ENCODE results near the gene SEPTIN6.

The SEPTIN6 gene
- 183 to 305 (median 269) reads per million in 3 donors for total RNA-seq

- H3K27me3 ChIP-seq (replicated peaks; ENCODE audit: control insufficient read depth, insufficient read depth, low read length, poor library complexity, severe bottlenecking): no peaks in the 10 kb centered on the region
- H3K4me3 ChIP-seq (ENCODE audit: insufficient read depth, low read depth, low read length, poor library complexity, severe bottlenecking): peak within 1 kb of the TSS; percentile 88
- no peaks in the 10 kb centered on the region for H3K36me3 ChIP-seq (ENCODE audit: control insufficient read depth, insufficient read depth, low read length)
- no peaks in the 10 kb centered on the region for H3K9me3 ChIP-seq (ENCODE audit: control insufficient read depth, low read length)
- DNase-seq: peak; percentile 72 to 84 (median 78)
- H3K4me1 ChIP-seq (ENCODE audit: control insufficient read depth, insufficient read depth, low read length, poor library complexity, severe bottlenecking): peaks cover 22% of the 10 kb centered on the region
- peak within 1 kb of the TSS; percentile 78 for H3K27ac ChIP-seq (ENCODE audit: insufficient read depth, low read length, poor library complexity, severe bottlenecking)
These were observed at the start of gene SEPTIN6 for GRCh38 chrX:119693040-119693995. Gene SEPTIN6 (minus strand): TSS chrX:119693168. CDS start chrX:119693105, 63 bp downstream.

GRCh38 chrX:119738742-119739141 is 45.8 kb upstream of the SEPTIN6 start:
- Histone ChIP-seq H3K36me3 (ENCODE audit: control insufficient read depth, insufficient read depth, low read length) (no peaks in the 10 kb centered on the region), H3K9me3 (ENCODE audit: control insufficient read depth, low read length) (no peaks in the 10 kb centered on the region), H3K4me3 (ENCODE audit: insufficient read depth, low read depth, low read length, poor library complexity, severe bottlenecking) (no peak overlapping the region), H3K27ac (ENCODE audit: insufficient read depth, low read length, poor library complexity, severe bottlenecking) (no peak overlapping the region), H3K4me1 (ENCODE audit: control insufficient read depth, insufficient read depth, low read length, poor library complexity, severe bottlenecking) (no peaks in the 10 kb centered on the region), H3K27me3 (replicated peaks; ENCODE audit: control insufficient read depth, insufficient read depth, low read length, poor library complexity, severe bottlenecking) (no peaks in the 10 kb centered on the region)
- DNase-seq: no peak

GRCh38 chrX:119736206-119736764 is 43.3 kb upstream of the SEPTIN6 start:
- Histone ChIP-seq H3K36me3 (ENCODE audit: control insufficient read depth, insufficient read depth, low read length) (no peaks in the 10 kb centered on the region), H3K27ac (ENCODE audit: insufficient read depth, low read length, poor library complexity, severe bottlenecking) (no peak overlapping the region), H3K4me1 (ENCODE audit: control insufficient read depth, insufficient read depth, low read length, poor library complexity, severe bottlenecking) (no peaks in the 10 kb centered on the region), H3K4me3 (ENCODE audit: insufficient read depth, low read depth, low read length, poor library complexity, severe bottlenecking) (no peak overlapping the region), H3K27me3 (replicated peaks; ENCODE audit: control insufficient read depth, insufficient read depth, low read length, poor library complexity, severe bottlenecking) (no peaks in the 10 kb centered on the region), H3K9me3 (ENCODE audit: control insufficient read depth, low read length) (no peaks in the 10 kb centered on the region)
- no peak for DNase-seq

GRCh38 chrX:119735467-119735866 is 42.5 kb upstream of the SEPTIN6 start:
- H3K4me1 ChIP-seq (ENCODE audit: control insufficient read depth, insufficient read depth, low read length, poor library complexity, severe bottlenecking): no peaks in the 10 kb centered on the region
- no peaks in the 10 kb centered on the region for H3K27me3 ChIP-seq (replicated peaks; ENCODE audit: control insufficient read depth, insufficient read depth, low read length, poor library complexity, severe bottlenecking)
- no peak for DNase-seq
- no peaks in the 10 kb centered on the region for H3K9me3 ChIP-seq (ENCODE audit: control insufficient read depth, low read length)
- no peak overlapping the region for H3K27ac ChIP-seq (ENCODE audit: insufficient read depth, low read length, poor library complexity, severe bottlenecking)
- no peak overlapping the region for H3K4me3 ChIP-seq (ENCODE audit: insufficient read depth, low read depth, low read length, poor library complexity, severe bottlenecking)
- H3K36me3 ChIP-seq (ENCODE audit: control insufficient read depth, insufficient read depth, low read length): no peaks in the 10 kb centered on the region

- no peak overlapping the region for H3K27ac ChIP-seq (ENCODE audit: insufficient read depth, low read length, poor library complexity, severe bottlenecking)
- H3K9me3 ChIP-seq (ENCODE audit: control insufficient read depth, low read length): no peaks in the 10 kb centered on the region
- no peaks in the 10 kb centered on the region for H3K36me3 ChIP-seq (ENCODE audit: control insufficient read depth, insufficient read depth, low read length)
- no peak overlapping the region for H3K4me3 ChIP-seq (ENCODE audit: insufficient read depth, low read depth, low read length, poor library complexity, severe bottlenecking)
- no peak for DNase-seq
- no peaks in the 10 kb centered on the region for H3K4me1 ChIP-seq (ENCODE audit: control insufficient read depth, insufficient read depth, low read length, poor library complexity, severe bottlenecking)
- H3K27me3 ChIP-seq (replicated peaks; ENCODE audit: control insufficient read depth, insufficient read depth, low read length, poor library complexity, severe bottlenecking): no peaks in the 10 kb centered on the region
These were observed 42.0 kb upstream of the SEPTIN6 start for GRCh38 chrX:119734897-119735339.

GRCh38 chrX:119729408-119730201 is 36.6 kb upstream of the SEPTIN6 start:
- Histone ChIP-seq H3K27ac (ENCODE audit: insufficient read depth, low read length, poor library complexity, severe bottlenecking) (no peak overlapping the region), H3K27me3 (replicated peaks; ENCODE audit: control insufficient read depth, insufficient read depth, low read length, poor library complexity, severe bottlenecking) (no peaks in the 10 kb centered on the region), H3K9me3 (ENCODE audit: control insufficient read depth, low read length) (no peaks in the 10 kb centered on the region), H3K36me3 (ENCODE audit: control insufficient read depth, insufficient read depth, low read length) (no peaks in the 10 kb centered on the region), H3K4me3 (ENCODE audit: insufficient read depth, low read depth, low read length, poor library complexity, severe bottlenecking) (no peak overlapping the region), H3K4me1 (ENCODE audit: control insufficient read depth, insufficient read depth, low read length, poor library complexity, severe bottlenecking) (peaks cover 3% of the 10 kb centered on the region)
- peak; percentile 23 to 50 (median 41) for DNase-seq

GRCh38 chrX:119728487-119728886 is 35.5 kb upstream of the SEPTIN6 start:
- Histone ChIP-seq H3K36me3 (ENCODE audit: control insufficient read depth, insufficient read depth, low read length) (no peaks in the 10 kb centered on the region), H3K27ac (ENCODE audit: insufficient read depth, low read length, poor library complexity, severe bottlenecking) (no peak overlapping the region), H3K9me3 (ENCODE audit: control insufficient read depth, low read length) (no peaks in the 10 kb centered on the region), H3K4me3 (ENCODE audit: insufficient read depth, low read depth, low read length, poor library complexity, severe bottlenecking) (no peak overlapping the region), H3K4me1 (ENCODE audit: control insufficient read depth, insufficient read depth, low read length, poor library complexity, severe bottlenecking) (peaks cover 3% of the 10 kb centered on the region), H3K27me3 (replicated peaks; ENCODE audit: control insufficient read depth, insufficient read depth, low read length, poor library complexity, severe bottlenecking) (no peaks in the 10 kb centered on the region)
- DNase-seq: no peak

- H3K27ac ChIP-seq (ENCODE audit: insufficient read depth, low read length, poor library complexity, severe bottlenecking): no peak overlapping the region
- DNase-seq: no peak
- no peaks in the 10 kb centered on the region for H3K36me3 ChIP-seq (ENCODE audit: control insufficient read depth, insufficient read depth, low read length)
- no peak overlapping the region for H3K4me3 ChIP-seq (ENCODE audit: insufficient read depth, low read depth, low read length, poor library complexity, severe bottlenecking)
- no peaks in the 10 kb centered on the region for H3K27me3 ChIP-seq (replicated peaks; ENCODE audit: control insufficient read depth, insufficient read depth, low read length, poor library complexity, severe bottlenecking)
- peaks cover 3% of the 10 kb centered on the region for H3K4me1 ChIP-seq (ENCODE audit: control insufficient read depth, insufficient read depth, low read length, poor library complexity, severe bottlenecking)
- no peaks in the 10 kb centered on the region for H3K9me3 ChIP-seq (ENCODE audit: control insufficient read depth, low read length)
These were observed 34.1 kb upstream of the SEPTIN6 start for GRCh38 chrX:119726900-119727555.

- Histone ChIP-seq H3K4me1 (ENCODE audit: control insufficient read depth, insufficient read depth, low read length, poor library complexity, severe bottlenecking) (peaks cover 2% of the 10 kb centered on the region), H3K36me3 (ENCODE audit: control insufficient read depth, insufficient read depth, low read length) (no peaks in the 10 kb centered on the region), H3K4me3 (ENCODE audit: insufficient read depth, low read depth, low read length, poor library complexity, severe bottlenecking) (no peak overlapping the region), H3K27me3 (replicated peaks; ENCODE audit: control insufficient read depth, insufficient read depth, low read length, poor library complexity, severe bottlenecking) (no peaks in the 10 kb centered on the region), H3K27ac (ENCODE audit: insufficient read depth, low read length, poor library complexity, severe bottlenecking) (no peak overlapping the region), H3K9me3 (ENCODE audit: control insufficient read depth, low read length) (no peaks in the 10 kb centered on the region)
- no peak for DNase-seq
These were observed 29.0 kb upstream of the SEPTIN6 start for GRCh38 chrX:119721926-119722325.

Data from effector memory CD4-positive, alpha-beta T cell (primary cell).